GM18870 (cell line): ENCODE data around the gene IFIT3.

Experiments
- ATAC-seq: cut with Tn5 transposase; IDR thresholded peaks from one replicate; pipeline ENCODE4 v1.9.1; 2021; ENCODE audit warnings: moderate library complexity; ENCODE audit not compliant: unreplicated experiment

The IFIT3 gene

DNA sequence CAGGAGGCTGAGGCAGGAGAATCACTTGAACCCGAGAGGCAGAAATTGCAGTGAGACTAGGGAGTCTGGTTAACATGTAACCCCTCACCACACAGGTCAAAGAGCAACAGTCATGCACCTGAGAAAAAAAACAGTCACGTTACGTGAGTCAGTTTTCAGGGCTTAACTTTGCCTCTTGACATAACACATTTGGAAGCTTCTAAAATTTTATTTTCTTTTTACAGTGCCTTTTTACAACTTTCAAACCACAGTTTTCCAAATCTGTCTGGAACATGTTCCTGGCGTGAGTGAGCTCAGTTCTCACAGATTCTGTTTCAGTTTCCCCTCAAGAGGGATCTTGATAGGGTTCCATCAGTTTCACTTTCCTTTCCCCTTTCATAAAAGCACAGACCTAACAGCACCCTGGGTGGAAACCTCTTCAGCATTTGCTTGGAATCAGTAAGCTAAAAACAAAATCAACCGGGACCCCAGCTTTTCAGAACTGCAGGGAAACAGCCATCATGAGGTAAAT, 4.4 kb downstream of the IFIT3 start:
- ATAC-seq: peak; percentile 45

DNA sequence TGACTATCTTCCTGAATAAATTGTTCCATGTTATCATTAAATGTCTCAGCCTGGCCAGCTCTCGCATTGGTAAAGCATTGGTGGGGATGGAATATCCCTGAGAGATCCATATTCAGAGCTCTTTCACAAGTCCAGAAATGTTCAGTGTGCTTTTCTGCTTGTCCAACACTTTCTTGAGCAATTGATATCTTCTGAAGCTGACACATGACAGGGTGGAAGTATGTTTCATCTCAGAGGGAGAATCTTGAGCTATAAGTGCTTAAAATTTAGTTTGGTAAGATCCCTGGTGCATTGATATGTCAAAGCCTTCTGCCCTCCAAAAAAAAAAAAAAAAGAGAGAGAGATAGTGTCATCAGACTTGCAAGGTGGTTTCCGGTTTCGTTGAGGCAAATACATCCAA, 7.4 kb downstream of the IFIT3 start:
- no peak for ATAC-seq

DNA sequence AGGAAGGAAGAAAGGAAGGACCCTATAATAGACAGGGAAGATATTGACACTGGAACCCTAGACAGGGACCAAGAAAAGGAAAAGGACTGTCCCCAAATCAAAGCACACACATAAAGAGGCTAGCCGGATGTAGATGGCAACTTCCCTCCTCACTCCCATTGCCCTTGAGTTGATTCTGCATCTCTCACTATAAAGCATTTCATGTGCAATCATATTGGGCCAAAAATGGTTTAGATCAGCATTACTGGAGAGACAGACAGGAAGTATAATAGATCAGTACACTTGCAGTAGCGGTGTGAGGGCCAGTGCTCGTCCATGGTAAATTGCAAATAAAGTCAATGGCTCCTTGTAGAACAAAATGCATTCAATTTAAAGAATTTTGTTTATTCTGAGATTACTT, 8.4 kb downstream of the IFIT3 start:
- ATAC-seq: no peak

DNA sequence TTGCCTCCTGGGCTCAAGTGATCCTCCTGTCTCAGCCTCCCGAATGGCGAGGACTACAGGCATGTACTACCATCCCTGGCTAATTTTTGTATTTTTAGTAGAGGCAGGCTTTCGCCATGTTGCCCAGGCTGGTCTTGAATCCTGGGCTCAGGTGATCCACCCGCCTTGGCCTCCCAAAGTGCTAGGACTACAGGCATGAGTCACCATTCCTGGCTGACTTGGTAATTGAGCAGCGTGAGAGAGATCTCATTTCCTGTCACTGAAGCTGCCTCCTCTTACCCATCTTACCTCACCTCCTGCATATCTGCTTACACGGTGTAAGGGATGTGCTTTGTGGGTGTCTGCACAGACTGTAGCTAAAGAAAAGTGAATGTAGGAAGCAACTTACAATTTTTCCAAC, 9.7 kb downstream of the IFIT3 start:
- no peak for ATAC-seq

DNA sequence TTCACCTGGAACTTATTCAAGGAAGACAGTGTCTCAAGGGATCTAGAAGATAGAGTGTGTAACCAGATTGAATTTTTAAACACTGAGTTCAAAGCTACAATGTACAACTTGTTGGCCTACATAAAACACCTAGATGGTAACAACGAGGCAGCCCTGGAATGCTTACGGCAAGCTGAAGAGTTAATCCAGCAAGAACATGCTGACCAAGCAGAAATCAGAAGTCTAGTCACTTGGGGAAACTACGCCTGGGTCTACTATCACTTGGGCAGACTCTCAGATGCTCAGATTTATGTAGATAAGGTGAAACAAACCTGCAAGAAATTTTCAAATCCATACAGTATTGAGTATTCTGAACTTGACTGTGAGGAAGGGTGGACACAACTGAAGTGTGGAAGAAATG, 10.9 kb downstream of the IFIT3 start:
- no peak for ATAC-seq

DNA sequence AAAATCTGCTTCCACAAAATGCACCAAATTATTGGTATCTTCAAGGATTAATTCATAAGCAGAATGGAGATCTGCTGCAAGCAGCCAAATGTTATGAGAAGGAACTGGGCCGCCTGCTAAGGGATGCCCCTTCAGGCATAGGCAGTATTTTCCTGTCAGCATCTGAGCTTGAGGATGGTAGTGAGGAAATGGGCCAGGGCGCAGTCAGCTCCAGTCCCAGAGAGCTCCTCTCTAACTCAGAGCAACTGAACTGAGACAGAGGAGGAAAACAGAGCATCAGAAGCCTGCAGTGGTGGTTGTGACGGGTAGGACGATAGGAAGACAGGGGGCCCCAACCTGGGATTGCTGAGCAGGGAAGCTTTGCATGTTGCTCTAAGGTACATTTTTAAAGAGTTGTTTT, 12.1 kb downstream of the IFIT3 start:
- no peak for ATAC-seq

DNA sequence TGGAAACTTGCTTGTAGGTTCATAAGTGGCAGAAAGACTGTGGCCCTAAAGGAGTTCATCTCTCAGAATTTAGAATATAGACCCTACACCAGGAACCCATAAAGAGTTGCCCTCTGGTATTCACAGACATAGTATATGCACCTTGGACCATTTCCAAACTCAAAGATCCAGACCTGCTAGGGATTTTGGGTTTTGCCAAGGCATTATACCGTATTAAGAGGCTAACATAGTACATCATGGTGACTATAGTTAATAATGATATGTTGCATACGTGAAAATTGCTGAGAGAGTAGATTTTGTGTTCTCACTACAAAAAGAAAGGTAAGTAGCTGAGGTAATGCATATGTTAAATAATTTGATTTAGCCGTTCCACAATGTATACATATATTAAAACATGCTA, 13.9 kb downstream of the IFIT3 start:
- no peak for ATAC-seq

DNA sequence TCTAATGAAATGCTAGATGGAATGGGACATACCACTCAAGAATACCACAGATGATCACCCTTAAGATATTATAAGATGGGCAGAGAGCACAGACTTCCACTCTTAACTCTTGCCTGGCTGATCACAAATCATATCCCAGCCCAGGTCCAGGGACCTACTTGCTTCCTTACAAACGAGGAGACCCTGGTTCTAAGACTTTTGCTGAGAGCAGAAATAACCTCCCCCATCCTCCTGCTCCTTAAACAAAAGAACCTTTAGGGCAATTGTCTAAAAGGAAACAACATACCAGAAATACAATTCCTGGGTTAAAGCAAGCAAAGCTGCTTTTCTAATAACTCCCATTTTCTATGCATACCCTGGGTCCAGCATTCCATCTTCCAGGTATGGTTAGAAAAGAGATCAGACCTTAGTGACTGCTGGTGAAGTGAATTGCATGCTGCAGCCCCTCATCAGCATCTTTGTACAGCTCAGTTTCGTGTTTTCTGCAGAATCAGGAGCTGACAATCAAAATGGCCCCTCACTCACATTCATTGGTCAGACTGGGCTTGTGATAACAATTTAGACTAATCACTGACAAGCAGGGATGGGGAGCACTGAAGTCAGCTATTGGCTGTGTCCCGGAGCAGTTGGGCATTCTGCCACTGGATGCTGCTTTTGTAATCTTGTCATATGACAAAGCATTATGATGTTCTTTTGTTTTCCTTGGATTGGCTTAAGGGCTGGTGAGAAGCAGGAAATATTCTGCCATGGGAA, 14.6 kb downstream of the IFIT3 start:
- ATAC-seq: no peak

DNA sequence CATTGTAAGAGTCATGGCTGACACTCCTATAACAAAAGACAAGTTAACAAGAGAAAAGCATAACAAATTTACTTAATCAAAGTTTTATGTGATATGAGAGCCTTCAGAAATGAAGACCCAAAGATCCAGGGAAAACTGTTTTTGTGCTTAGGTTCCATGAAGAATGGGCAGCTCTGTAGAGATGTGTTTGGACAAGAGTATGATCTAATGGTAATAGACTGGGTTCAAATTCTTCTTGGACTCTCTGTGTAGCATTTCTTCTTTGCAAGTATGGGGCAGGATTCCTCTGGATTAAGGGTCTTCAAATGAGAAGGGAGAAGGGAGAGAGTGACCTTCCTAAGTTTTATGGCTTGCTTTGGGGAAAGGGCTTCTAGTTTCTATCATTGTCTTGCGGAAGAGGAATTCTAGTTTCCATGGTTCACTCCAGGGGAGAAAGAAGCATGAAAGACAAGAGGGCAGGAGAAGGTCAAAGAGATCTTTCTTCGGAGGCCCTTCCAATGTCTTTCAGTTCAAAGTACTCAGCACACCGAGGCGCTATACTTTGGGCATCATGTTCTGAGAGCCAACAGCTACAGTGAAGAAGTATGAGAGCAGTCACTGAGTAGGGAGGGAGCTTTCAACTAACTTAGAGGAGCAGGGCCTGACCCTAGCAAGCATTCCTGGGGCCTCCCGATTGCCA, 15.4 kb downstream of the IFIT3 start:
- ATAC-seq: no peak

DNA sequence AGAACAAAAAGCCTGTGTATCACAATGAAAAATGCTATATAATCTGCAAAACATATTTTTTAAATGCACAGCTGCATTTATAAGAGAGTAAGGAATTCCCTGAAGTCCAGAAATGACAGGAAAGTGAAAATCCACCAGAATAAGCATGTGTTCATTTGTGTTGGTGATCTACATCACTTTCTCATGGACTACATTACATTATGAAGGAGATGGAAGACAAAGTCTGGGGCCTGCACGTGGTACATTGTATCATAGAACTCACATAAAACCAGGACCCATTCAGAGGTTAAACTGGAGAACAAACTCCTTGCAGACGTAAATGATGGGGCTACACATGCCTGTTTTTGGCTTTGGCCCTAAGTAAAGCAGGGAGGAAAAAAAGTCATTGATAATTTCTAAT, 16.4 kb downstream of the IFIT3 start:
- no peak for ATAC-seq

DNA sequence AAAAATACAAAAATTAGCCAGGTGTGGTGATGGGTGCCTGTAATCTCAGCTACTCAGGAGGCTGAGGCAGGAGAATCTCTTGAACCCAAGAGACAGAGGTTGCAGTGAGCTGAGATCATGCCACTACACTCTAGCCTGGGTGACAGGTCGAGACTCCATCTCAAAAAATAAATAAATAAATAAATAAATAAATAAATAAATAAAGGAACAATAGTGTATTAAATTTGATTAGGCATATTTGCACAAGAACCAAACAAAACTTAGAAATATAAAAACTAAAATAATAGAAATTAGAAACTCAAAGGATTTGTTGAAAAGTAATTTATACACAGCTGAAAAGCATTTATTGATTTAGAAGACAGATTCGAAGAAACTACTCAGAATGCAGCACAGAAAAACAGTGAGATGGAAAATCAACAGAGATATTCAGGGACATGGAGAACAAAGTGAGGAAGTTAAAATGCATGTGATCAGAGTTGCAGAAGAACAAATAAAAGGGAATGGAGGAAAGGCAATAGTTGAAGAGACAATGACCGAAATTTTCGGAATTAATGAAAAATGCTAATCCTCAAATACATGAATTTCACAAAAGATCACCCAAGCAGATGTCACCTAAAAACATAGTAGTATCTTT, 17.7 kb downstream of the IFIT3 start:
- ATAC-seq: no peak

DNA sequence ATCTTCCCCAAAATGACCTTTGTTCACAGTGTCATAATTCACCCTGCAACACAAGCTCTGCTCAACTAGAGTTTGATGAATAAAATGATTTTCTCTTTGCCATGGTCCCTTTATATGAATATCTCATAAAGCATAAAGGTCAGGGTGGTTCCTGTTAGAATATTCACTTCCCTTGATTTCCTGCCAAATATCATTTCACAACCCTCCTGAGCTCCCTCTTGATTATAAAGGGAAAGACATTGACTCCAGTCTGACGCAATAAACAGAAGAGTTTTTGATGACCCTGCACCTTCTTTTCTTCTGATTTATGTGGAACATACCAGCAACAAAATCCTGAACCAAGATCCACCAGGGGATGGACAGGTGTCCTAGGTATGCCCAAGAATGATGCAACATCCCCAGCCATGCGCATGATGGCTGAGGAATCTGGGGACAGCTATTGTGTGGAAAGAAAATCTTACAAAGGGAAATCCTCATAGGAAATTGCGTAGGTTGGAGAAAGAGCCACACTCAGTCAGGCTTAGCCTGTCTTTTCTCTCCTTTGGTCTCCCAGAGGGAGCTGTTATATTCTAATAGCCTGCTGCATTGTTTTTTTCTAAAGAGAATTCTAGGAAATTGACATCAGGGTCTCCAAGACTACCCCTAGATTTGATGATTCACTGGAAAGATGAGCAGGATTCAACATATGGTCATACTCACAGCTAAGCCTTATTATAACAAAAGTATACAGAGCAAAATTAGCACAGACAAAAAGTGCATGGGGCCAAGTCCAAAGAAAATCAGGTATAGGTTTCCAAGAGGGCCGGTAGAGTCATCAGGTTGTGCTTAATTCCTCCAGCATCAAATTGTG, 18.8 kb downstream of the IFIT3 start:
- no peak for ATAC-seq

DNA sequence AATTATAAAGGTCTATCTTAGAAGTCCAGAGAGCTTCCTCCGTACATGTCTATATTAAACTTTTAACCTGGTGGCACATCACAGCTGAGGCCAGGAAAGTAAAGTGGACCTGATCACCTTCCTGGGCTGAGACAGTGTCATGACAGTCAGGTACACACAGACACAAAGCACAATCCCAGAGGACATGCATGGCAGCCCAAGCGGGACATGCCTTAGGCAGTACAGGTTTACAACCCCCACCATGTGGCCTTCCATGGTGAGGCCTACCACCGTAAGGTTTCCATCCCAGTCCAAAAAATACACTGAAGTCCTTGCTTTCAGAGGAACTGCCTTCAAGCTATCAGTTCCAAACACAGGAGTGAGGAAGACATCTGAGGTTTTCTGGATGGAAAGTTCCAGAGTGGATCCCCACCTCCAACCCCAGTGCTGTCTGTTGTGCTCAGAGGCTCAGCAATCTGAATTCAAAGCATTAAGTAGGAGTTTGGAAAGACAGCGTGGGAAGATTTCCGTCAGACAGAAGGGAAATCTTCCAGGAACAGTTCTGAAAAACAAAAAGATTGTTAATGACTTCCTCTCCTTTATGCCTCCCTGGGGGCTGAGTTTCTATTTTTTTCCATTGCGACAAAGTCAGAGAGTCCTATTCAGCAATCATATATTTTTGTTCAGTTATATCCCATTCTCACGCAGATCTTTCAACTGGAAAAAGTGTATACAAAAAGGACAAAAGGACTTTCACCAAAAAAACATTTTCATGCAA, 20.1 kb downstream of the IFIT3 start:
- no peak for ATAC-seq

DNA sequence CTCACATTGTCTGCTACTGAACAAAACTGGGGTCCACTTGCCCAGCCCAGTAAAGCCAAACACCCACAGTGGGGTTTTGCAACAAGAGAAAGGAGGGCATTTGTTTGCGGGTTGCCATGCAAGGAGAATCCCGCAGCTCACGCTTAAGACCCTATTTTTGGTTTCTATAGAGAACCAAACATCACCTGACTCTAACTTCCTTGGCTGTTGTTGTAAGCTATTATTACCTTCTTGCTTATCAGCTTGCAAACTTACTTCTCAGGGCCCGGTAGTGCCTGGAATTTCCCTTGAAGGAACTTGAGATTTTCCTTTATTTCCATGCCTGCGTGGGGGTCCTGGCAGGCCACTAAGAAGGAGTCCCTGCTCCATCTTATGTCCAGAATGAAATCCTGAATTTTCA, 20.7 kb downstream of the IFIT3 start:
- no peak for ATAC-seq

DNA sequence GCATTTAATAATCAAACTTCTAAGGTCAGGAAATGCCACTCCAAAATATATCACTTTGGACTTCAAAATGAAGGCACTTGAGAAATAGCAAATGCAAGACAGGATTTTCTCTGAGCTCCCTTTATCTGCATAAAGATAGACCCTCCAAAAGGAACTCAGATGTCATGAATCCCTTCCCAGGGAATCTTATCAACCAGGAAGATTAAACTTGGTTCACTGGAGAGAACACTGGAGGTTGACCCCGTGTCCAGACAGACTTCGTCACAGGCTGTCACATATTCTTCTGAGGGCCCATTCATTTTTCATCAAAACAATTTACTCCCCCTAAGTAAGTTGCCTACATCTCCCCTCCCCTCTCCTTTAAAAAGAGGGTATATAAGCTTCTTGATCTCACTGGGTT, 21.2 kb downstream of the IFIT3 start:
- no peak for ATAC-seq

DNA sequence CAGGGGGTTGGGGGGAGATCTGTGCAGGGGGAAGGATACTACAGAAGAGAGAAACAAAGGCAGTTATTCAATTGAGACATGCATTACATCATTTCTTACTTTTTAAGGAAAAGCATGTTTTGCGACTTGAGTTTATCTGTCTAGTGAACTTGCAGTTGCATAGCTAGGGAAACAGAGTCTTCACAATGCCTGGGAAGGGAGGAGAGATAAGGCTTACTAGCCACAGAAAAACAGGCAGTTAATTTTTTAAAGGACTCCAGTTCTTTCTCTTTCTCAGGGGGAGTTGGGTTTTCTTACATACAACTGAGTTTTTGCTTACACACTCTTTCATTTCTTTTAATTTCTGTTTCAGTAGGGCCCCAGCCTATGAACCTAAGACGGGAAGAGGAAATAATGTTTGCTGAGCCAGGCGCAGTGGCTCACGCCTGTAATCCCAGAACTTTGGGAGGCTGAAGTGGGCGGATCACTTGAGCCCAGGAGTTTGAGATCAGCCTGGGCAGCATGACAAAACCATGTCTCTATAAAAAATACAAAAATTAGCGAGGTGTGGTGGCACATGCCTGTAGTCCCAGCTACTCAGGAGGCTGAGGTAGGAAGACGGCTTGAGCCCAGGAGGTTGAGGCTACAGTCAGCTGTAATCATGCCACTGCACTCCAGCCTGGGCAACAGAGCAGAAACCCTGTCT, 23.0 kb downstream of the IFIT3 start:
- peak; percentile 32 for ATAC-seq

DNA sequence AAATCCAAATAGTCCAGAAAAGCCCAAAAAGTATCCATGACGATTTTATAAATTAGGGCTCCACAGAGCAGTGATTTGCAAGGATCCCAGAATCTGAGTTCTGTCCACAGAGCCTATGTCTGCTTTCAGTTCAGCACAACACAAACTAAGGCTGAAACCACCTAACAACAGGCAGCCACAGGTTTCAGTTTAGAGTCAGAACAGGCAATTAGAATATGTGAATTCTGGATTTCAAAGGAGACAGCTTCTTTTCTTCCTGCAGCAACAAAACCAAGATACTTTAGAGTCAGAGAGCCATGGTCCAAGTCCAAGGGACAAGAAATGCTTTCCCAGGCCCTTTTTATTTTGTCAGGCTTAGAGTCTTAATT, 23.6 kb downstream of the IFIT3 start:
- ATAC-seq: peak; percentile 79

DNA sequence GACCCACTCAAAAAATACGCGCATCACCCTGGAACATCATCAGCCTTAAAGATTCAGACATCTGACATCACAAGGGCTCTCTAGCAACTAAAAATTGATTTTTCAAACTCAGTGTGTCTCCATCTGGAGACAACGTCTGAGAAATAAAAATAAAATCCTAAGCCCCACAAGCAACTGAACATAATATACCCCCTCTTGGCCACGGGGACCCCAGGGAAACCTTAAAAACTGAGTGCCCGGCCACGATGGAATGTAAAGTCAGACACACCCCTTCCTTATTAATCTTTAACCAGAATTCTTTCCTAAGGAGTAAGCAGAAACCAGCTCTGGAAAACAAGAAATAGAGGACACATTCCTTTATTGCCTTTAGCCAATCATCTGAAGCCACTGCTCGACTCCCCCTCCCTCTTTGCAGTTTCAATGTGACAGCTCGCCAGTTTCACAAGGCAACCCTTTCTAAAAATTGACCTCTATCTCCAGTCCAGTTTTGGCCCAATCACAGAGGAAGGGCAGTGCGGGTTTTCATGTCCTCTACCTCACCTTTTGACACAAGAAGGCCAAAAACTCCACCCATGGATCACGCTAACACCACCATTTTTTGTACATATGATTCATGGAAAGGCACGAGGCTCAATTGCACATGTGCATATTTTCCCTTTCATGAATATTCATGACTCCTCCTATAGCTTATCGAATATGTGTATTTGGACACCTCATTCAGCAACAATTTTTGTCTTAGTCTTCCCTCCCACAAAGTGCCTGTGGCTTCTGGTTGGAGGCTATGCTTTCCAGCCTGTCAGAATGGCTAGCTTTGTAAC, 24.2 kb downstream of the IFIT3 start:
- ATAC-seq: no peak

DNA sequence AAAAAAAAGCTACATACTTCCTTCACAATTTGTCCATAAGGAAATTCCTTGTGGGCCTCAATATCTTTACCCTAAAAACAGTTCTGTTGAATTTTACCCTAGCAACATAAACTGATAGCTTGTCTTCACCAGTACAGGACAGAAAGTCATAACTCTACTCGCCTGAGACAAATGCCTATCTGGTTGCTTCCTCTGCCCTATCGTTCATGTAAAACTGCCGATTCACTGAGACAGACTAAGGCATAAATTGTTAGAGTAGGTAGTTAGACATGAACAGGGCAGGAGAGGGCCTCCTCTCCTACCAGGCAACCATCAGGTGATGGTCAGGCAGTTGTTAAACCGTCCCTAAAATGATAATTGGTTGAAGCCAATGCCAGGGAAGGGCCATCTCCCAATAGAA, 25.0 kb downstream of the IFIT3 start:
- ATAC-seq: no peak
